ENCODE data around the gene SIL1. TPM values are rescaled to one million over a fixed set of nuclear protein-coding genes. Genes with fewer than 3 reads are reported as not detected.

Gene SIL1
- total and polyA plus RNA-seq, 2 of the 4 experiments (the other 2 are of a cell fraction) = 56.1 to 66.0 TPM

- ATAC-seq (ENCODE audit: low read depth) (no peak), DNase-seq (no peak)
- Histone ChIP-seq H3K9me3 (ENCODE audit: control insufficient read depth, insufficient read depth, low read length) (no peaks in the 10 kb centered on the region), H2BK15ac (ENCODE audit: low read depth, low read length) (no peak overlapping the region), H3K9me1 (ENCODE audit: insufficient read depth, low read length) (no peaks in the 10 kb centered on the region; the same call in 1 of the 2 replicates), H3K4me2 (ENCODE audit: low read depth, low read length) (no peak overlapping the region), H3K4ac (ENCODE audit: low read depth, low read length) (no peak overlapping the region), H3K79me1 (ENCODE audit: low read depth in 1 of 2, low read length in 2 of 2) (no peaks in the 10 kb centered on the region), H3K18ac (ENCODE audit: low read depth, low read length) (no peak overlapping the region), H4K91ac (ENCODE audit: insufficient read depth, low read depth, low read length) (no peak overlapping the region), H4K8ac (ENCODE audit: low read depth in 2 of 2, low read length in 2 of 2) (no peak overlapping the region), H3K27ac (ENCODE audit: insufficient read depth, low read length) (no peak overlapping the region), H2AK5ac (ENCODE audit: low read depth, low read length) (no peak overlapping the region), H3K23ac (ENCODE audit: low read depth, low read length) (no peak overlapping the region), H2BK20ac (ENCODE audit: low read depth, low read length) (no peak overlapping the region), H3K4me3 (ENCODE audit: insufficient read depth, low read depth, low read length) (no peak overlapping the region), H4K5ac (ENCODE audit: low read depth, low read length) (no peak overlapping the region), H3K27me3 (ENCODE audit: control insufficient read depth, insufficient read depth, low read length) (no peaks in the 10 kb centered on the region), H3K56ac (ENCODE audit: extremely low read depth, insufficient read depth, low read length) (no peak overlapping the region), H2AFZ (replicated peaks; ENCODE audit: low read length, poor library complexity) (no peak overlapping the region), H3K14ac (replicated peaks; ENCODE audit: low read depth, low read length) (no peak overlapping the region), H4K20me1 (ENCODE audit: insufficient read depth, low read length) (no peaks in the 10 kb centered on the region), H2AK9ac (replicated peaks; ENCODE audit: low read depth, low read length, poor library complexity) (no peak overlapping the region), H2BK120ac (ENCODE audit: low read depth, low read length) (no peak overlapping the region), H3K9ac (ENCODE audit: low read depth, low read length) (no peak overlapping the region), H2BK5ac (ENCODE audit: low read depth, low read length, poor library complexity, severe bottlenecking) (no peak overlapping the region), H3K4me1 (ENCODE audit: control insufficient read depth, insufficient read depth, low read length) (peaks cover 3% of the 10 kb centered on the region; the same call in 1 of the 2 replicates), H3K36me3 (ENCODE audit: control insufficient read depth, insufficient read depth, low read length) (peaks cover 8% of the 10 kb centered on the region)
- in situ Hi-C loops (cut with MboI; ENCODE audit: low sequenced_read_pairs) (no loop called here), dilution Hi-C loops (cut with HindIII; ENCODE audit: low sequenced_read_pairs, unreplicated experiment) (no loop called here), intact Hi-C loops (cut with micrococcal nuclease) (no loop called here)
- no peak for TF ChIP-seq FOS (IDR thresholded peaks at IDR 0.05; ENCODE audit: low read depth, low read length)
- no peak for TF ChIP-seq MAZ (IDR thresholded peaks at IDR 0.05; ENCODE audit: borderline replicate concordance, low read depth, low read length)
- TF ChIP-seq NFE2L2 (IDR thresholded peaks at IDR 0.05; ENCODE audit: low read depth, low read length) = no peak
- TF ChIP-seq RFX5 (IDR thresholded peaks at IDR 0.05; ENCODE audit: low read depth, low read length) = no peak
- no peak for TF ChIP-seq BHLHE40 (IDR thresholded peaks at IDR 0.05; ENCODE audit: low read depth, low read length)
- TF ChIP-seq RAD21 (IDR thresholded peaks at IDR 0.05; ENCODE audit: low read length) = no peak
- TF ChIP-seq RCOR1 (IDR thresholded peaks at IDR 0.05; ENCODE audit: insufficient replicate concordance, low read length) = no peak
- no peak for TF ChIP-seq MXI1 (IDR thresholded peaks at IDR 0.05; ENCODE audit: borderline replicate concordance, low read depth, low read length)
- no peak for TF ChIP-seq POLR2A (IDR thresholded peaks at IDR 0.05; ENCODE audit: low read depth, low read length)
- TF ChIP-seq MAFK (IDR thresholded peaks at IDR 0.05; ENCODE audit: low read depth, low read length) = no peak
- no peak for TF ChIP-seq CEBPB (IDR thresholded peaks at IDR 0.05; ENCODE audit: low read depth, low read length)
- TF ChIP-seq CTCF (conservative IDR thresholded peaks at IDR 0.05; ENCODE audit: low read depth, low read length) = no peak
- no peak for TF ChIP-seq SMC3 (IDR thresholded peaks at IDR 0.05; ENCODE audit: low read depth, low read length)
- POLR2A ChIA-PET (ENCODE audit: unreplicated experiment) = no interaction called here
- CTCF ChIA-PET = no interaction called here
- no TSS peak for BruUV-seq (replicated peaks)
- WGBS, 2 experiments (ENCODE audit: extremely low coverage in 2 of 2, insufficient read length in 1 of 2) = 93% methylated on average over 2 of the region's 3 CpGs; no CpG with 5 or more reads in 1 of the 2 experiments
These were observed 182.0 kb downstream of the SIL1 start for GRCh38 chr5:139016186-139016585.
